ENCODE data around the gene SEPTIN14.
"Not testable (repeated sequence)": the region's sequence is repeated elsewhere in the genome, so short reads cannot be mapped to it uniquely, and the experiment has no call there.

The SEPTIN14 gene

GRCh38 chr7:55792048-55792447 is 70.5 kb downstream of the SEPTIN14 start:
- no peak overlapping the region for H3K27ac ChIP-seq (ENCODE audit: low read length)
- no peaks in the 10 kb centered on the region for H3K79me2 ChIP-seq (ENCODE audit: insufficient read depth, low read length)
- H2AFZ ChIP-seq (ENCODE audit: low read depth, low read length), result no peak overlapping the region
- TF ChIP-seq CTCF (IDR thresholded peaks at IDR 0.05; ENCODE audit: borderline replicate concordance, extremely low read depth, low read length, poor library complexity, severe bottlenecking) (no peak), EZH2 (IDR thresholded peaks at IDR 0.05; ENCODE audit: borderline replicate concordance, low read depth, low read length, severe bottlenecking) (no peak)
- no peaks in the 10 kb centered on the region for H3K9me3 ChIP-seq (ENCODE audit: insufficient read depth, low read length, severe bottlenecking)
- no peaks in the 10 kb centered on the region for H3K36me3 ChIP-seq (ENCODE audit: insufficient read depth, low read length)
- ATAC-seq (ENCODE audit: insufficient read depth, low read depth) (no peak), DNase-seq (no peak)
- no peaks in the 10 kb centered on the region for H4K20me1 ChIP-seq (ENCODE audit: insufficient read depth, low read length)
- H3K27me3 ChIP-seq (ENCODE audit: insufficient read depth, low read length, poor library complexity), result no peaks in the 10 kb centered on the region
- H3K4me1 ChIP-seq (ENCODE audit: insufficient read depth, low read length), result no peaks in the 10 kb centered on the region
- H3K4me2 ChIP-seq (ENCODE audit: insufficient read depth, low read length), result no peak overlapping the region
- H3K9ac ChIP-seq (ENCODE audit: low read depth, low read length), result no peak overlapping the region
- no peak overlapping the region for H3K4me3 ChIP-seq (ENCODE audit: low read depth in 1 of 2, low read length in 2 of 2)

- Histone ChIP-seq H3K4me3 (ENCODE audit: low read depth in 1 of 2, low read length in 2 of 2) (no peak overlapping the region), H3K4me1 (ENCODE audit: insufficient read depth, low read length) (no peaks in the 10 kb centered on the region), H3K9ac (ENCODE audit: low read depth, low read length) (no peak overlapping the region), H3K27me3 (ENCODE audit: insufficient read depth, low read length, poor library complexity) (no peaks in the 10 kb centered on the region), H3K9me3 (ENCODE audit: insufficient read depth, low read length, severe bottlenecking) (no peaks in the 10 kb centered on the region), H3K4me2 (ENCODE audit: insufficient read depth, low read length) (no peak overlapping the region), H2AFZ (ENCODE audit: low read depth, low read length) (no peak overlapping the region), H3K27ac (ENCODE audit: low read length) (no peak overlapping the region), H3K36me3 (ENCODE audit: insufficient read depth, low read length) (no peaks in the 10 kb centered on the region), H3K79me2 (ENCODE audit: insufficient read depth, low read length) (no peaks in the 10 kb centered on the region), H4K20me1 (ENCODE audit: insufficient read depth, low read length) (no peaks in the 10 kb centered on the region)
- TF ChIP-seq EZH2 (IDR thresholded peaks at IDR 0.05; ENCODE audit: borderline replicate concordance, low read depth, low read length, severe bottlenecking), result no peak
- TF ChIP-seq CTCF (IDR thresholded peaks at IDR 0.05; ENCODE audit: borderline replicate concordance, extremely low read depth, low read length, poor library complexity, severe bottlenecking), result no peak
- DNase-seq, result no peak
- ATAC-seq (ENCODE audit: insufficient read depth, low read depth), result no peak
Measured at GRCh38 chr7:55787796-55788195, 74.8 kb downstream of the SEPTIN14 start.

GRCh38 chr7:55786901-55787300 is 75.7 kb downstream of the SEPTIN14 start:
- Histone ChIP-seq H3K79me2 (ENCODE audit: insufficient read depth, low read length) (no peaks in the 10 kb centered on the region), H3K4me3 (ENCODE audit: low read depth in 1 of 2, low read length in 2 of 2) (no peak overlapping the region), H3K4me2 (ENCODE audit: insufficient read depth, low read length) (no peak overlapping the region), H3K9ac (ENCODE audit: low read depth, low read length) (no peak overlapping the region), H3K27me3 (ENCODE audit: insufficient read depth, low read length, poor library complexity) (no peaks in the 10 kb centered on the region), H2AFZ (ENCODE audit: low read depth, low read length) (no peak overlapping the region), H3K9me3 (ENCODE audit: insufficient read depth, low read length, severe bottlenecking) (no peaks in the 10 kb centered on the region), H3K27ac (ENCODE audit: low read length) (no peak overlapping the region), H3K4me1 (ENCODE audit: insufficient read depth, low read length) (no peaks in the 10 kb centered on the region), H4K20me1 (ENCODE audit: insufficient read depth, low read length) (no peaks in the 10 kb centered on the region), H3K36me3 (ENCODE audit: insufficient read depth, low read length) (no peaks in the 10 kb centered on the region)
- ATAC-seq (ENCODE audit: insufficient read depth, low read depth), result no peak
- no peak for DNase-seq
- TF ChIP-seq EZH2 (IDR thresholded peaks at IDR 0.05; ENCODE audit: borderline replicate concordance, low read depth, low read length, severe bottlenecking) (no peak), CTCF (IDR thresholded peaks at IDR 0.05; ENCODE audit: borderline replicate concordance, extremely low read depth, low read length, poor library complexity, severe bottlenecking) (no peak)

GRCh38 chr7:55785444-55785843 is 77.1 kb downstream of the SEPTIN14 start:
- not testable (repeated sequence) for H3K27me3 ChIP-seq (ENCODE audit: insufficient read depth, low read length, poor library complexity); H2AFZ ChIP-seq (ENCODE audit: low read depth, low read length); DNase-seq; H3K9me3 ChIP-seq (ENCODE audit: insufficient read depth, low read length, severe bottlenecking); H3K4me1 ChIP-seq (ENCODE audit: insufficient read depth, low read length); ATAC-seq (ENCODE audit: insufficient read depth, low read depth); H4K20me1 ChIP-seq (ENCODE audit: insufficient read depth, low read length); H3K36me3 ChIP-seq (ENCODE audit: insufficient read depth, low read length); H3K4me3 ChIP-seq (ENCODE audit: low read depth in 1 of 2, low read length in 2 of 2); H3K79me2 ChIP-seq (ENCODE audit: insufficient read depth, low read length); H3K9ac ChIP-seq (ENCODE audit: low read depth, low read length); H3K4me2 ChIP-seq (ENCODE audit: insufficient read depth, low read length); H3K27ac ChIP-seq (ENCODE audit: low read length)
